ENCODE data around the gene SLC35F1.
"Not testable (repeated sequence)": the region's sequence is repeated elsewhere in the genome, so short reads cannot be mapped to it uniquely, and the experiment has no call there.

Gene SLC35F1

DNA sequence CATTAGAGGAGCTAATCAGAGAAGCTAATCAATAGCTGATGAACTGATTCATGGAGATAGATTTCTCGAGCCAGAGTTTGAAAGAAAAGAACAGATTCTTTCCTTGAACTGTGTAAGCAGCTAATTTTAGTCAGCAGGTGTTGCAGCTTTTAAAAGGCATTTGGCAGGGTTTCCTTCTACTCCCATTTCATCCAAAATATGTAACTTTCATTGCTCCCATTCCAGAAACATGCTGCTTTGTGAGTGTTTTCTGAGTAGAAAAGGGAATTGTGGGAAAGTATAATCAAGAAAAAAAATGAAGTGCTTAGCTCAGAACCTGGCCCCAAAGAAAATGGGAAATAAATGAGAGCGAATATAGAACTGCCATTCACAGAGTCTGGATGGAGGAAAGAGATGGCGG lies 20.8 kb downstream of the SLC35F1 start:
- DNase-seq (ENCODE audit: low read depth in 3 of 3), result no peak

DNA sequence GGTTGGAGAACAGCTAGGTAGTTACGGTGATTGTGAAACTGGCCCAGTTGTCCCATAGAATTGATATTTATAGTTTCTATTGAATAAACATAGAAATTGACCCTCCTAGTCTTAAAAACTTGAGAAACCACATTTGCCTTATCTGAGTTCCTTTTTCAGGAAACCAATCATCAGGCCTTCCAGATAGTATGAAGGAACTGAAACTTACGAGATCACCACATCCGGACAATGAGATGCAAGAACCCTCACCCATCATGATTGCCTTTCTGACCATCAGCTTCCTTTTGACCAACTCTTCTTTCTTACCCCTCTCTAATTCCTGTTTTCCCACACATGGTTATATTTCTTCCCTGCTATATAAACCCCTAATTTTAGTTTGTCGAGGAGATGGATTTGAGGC lies 21.8 kb downstream of the SLC35F1 start:
- DNase-seq (ENCODE audit: low read depth in 3 of 3), result no peak

DNA sequence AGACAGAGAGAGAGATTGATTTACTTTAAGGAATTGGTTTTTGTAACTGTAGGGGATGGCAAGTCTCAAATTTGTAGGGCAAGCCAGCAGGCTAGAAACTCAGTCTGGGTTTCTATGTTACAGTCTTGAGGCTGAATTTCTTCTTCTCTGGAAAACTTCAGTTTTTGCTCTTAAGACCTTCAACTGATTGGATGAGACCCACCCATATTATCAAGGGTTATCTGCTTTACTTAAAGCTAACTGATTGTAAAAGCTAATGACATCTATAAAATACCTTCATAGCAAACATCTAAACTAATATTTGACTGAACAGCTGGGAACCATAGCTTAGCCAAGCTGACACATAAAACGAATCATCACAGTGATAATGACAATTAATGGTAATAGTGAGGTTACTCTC lies 22.4 kb downstream of the SLC35F1 start:
- no peak for DNase-seq (ENCODE audit: low read depth in 3 of 3)

DNA sequence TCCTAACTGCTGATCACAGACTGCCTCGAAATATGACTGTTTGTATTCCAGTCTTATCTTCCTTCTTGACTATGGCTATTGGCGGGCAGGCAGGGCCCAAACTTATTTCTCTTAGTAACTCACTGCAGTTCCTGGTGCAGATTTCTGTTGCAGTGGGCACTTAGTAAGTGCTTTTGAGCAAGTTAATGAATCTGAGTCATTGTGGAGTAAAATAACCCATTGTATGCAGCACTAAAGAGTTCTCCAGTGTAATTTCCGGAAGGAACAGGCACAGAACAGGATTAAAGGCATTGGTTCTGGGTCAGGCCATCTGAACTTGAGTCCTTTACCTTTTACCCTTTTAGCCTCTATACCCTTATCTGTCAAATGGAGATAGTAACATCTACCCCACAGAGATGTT lies 23.6 kb downstream of the SLC35F1 start:
- no peak for DNase-seq (ENCODE audit: low read depth in 3 of 3)

- no peak for DNase-seq (ENCODE audit: low read depth in 3 of 3)
Measured at GRCh38 chr6:117932001-117932400, 24.9 kb downstream of the SLC35F1 start.

DNA sequence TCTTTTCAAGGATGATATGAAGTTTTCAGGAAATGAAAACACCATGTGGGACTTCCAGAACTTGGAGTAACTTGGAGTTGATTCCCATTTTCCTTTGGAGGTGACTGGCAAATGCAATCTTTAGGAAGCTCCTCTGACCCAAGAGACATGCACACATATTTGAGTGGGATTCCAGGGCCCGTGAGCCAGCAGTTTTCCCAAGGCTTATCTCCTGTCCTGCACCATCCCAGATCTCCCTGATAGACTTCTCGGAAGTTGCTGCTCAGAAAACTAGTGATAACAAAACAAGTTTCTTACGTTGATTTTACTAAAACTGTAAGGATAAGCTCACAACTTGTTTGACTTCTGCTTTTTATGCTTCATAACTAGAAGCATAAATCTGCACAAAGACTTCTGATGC lies 25.6 kb downstream of the SLC35F1 start:
- DNase-seq (ENCODE audit: low read depth in 3 of 3), result no peak

GRCh38 chr6:117933471-117933870 lies 26.4 kb downstream of the SLC35F1 start:
- no peak for DNase-seq (ENCODE audit: low read depth in 3 of 3)

- DNase-seq (ENCODE audit: low read depth in 3 of 3), result no peak
Measured at GRCh38 chr6:117938311-117938995, 31.4 kb downstream of the SLC35F1 start.

- DNase-seq (ENCODE audit: low read depth in 3 of 3), result no peak
Measured at GRCh38 chr6:117947234-117947633, 40.2 kb downstream of the SLC35F1 start.

GRCh38 chr6:117951783-117952182 lies 44.7 kb downstream of the SLC35F1 start:
- DNase-seq (ENCODE audit: low read depth in 3 of 3), result no peak

GRCh38 chr6:117955684-117956256 lies 48.7 kb downstream of the SLC35F1 start:
- no peak for DNase-seq (ENCODE audit: low read depth in 3 of 3)

GRCh38 chr6:117956386-117956785 lies 49.3 kb downstream of the SLC35F1 start:
- no peak for DNase-seq (ENCODE audit: low read depth in 3 of 3)

DNA sequence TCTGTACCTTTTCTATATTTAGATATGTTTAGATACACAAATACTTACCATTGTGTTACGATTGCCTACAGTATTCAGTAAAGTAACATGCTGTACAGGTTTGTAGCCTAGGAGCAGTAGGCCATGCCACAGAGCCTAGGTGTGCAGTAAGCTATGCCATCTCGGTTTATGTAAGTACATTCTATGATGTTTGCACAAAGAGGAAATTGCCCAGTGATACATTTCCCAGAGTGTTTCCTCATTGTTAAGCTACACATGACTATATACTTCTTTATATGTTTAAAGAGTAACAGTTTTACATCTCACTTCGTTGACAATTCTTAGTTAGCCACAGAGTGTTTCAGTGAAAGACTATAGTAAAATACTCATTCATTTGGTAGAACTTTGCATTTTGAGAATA lies 51.5 kb downstream of the SLC35F1 start:
- no peak for DNase-seq (ENCODE audit: low read depth in 3 of 3)

- DNase-seq (ENCODE audit: low read depth in 3 of 3), result no peak
Measured at GRCh38 chr6:117960877-117961276, 53.8 kb downstream of the SLC35F1 start.

DNA sequence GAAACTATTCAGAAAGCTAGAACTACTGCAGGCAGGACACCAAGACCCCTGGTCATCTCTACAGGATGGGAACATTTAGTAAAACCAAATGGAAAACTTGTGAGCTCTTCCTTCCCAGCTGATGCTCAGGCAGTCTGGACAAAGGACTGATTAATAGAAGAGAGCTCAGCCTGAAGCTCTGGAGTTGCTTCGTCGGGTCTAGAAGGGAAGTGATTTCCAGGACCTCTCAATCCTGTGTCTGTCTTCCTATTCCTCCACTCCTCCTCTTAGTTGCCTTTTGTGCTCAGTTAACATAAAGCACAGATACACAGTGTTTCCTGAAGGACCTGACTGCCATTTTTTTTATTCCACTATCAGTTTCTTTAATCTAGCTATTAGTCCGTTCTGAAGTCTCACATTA lies 54.2 kb downstream of the SLC35F1 start:
- DNase-seq (ENCODE audit: low read depth in 3 of 3), result no peak

DNA sequence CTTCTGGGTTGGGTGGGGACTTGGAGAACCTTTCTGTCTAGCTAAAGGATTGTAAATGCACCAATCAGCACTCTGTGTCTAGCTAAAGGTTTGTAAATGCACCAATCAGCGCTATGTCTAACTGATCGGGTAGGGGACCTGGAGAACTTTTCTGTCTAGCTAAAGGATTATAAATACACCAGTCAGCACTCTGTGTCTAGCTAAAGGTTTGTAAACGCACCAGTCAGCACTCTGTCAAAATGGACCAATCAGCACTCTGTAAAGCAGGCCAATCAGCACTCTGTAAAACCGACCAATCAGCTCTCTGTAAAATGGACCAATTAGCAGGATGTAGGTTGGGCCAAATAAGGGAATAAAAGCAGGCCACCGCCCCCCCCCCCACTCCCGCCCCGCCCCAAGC lies 58.7 kb downstream of the SLC35F1 start:
- DNase-seq (ENCODE audit: low read depth in 3 of 3), result not testable (repeated sequence)

GRCh38 chr6:117971637-117972036 lies 64.6 kb downstream of the SLC35F1 start:
- no peak for DNase-seq (ENCODE audit: low read depth in 3 of 3)

GRCh38 chr6:117974914-117975627 lies 68.0 kb downstream of the SLC35F1 start:
- no peak for DNase-seq (ENCODE audit: low read depth in 3 of 3)

- no peak for DNase-seq (ENCODE audit: low read depth in 3 of 3)
Measured at GRCh38 chr6:117976030-117976651, 69.1 kb downstream of the SLC35F1 start.

- DNase-seq (ENCODE audit: low read depth in 3 of 3), result no peak
Measured at GRCh38 chr6:117985916-117986315, 78.9 kb downstream of the SLC35F1 start.

- DNase-seq (ENCODE audit: low read depth in 3 of 3), result no peak
Measured at GRCh38 chr6:117986396-117986795, 79.3 kb downstream of the SLC35F1 start.

GRCh38 chr6:117989086-117989485 lies 82.0 kb downstream of the SLC35F1 start:
- DNase-seq (ENCODE audit: low read depth in 3 of 3), result no peak

- no peak for DNase-seq (ENCODE audit: low read depth in 3 of 3)
Measured at GRCh38 chr6:117990151-117990550, 83.1 kb downstream of the SLC35F1 start.

All from stimulated activated CD4-positive, alpha-beta T cell treated with anti-CD3 and anti-CD28 coated beads, TNF-alpha, amount 100 ng/mL, for 48 hours (primary cell).